Ovary (tissue), 9 donors: ENCODE data around the gene ZNF598. TPM values are rescaled to one million over a fixed set of nuclear protein-coding genes. Genes with fewer than 3 reads are reported as not detected.

Experiments
- DNase-seq, 5 donors: peaks; one replicate each; pipeline ENCODE4 v3.0.0-alpha.2; 2019 to 2020
- H3K27ac ChIP-seq, 2 donors: fragments of 200-600 bp; one replicate each; pipeline versions ENCODE4 v1.5.1 to v1.8.0; 2019 to 2022
- H3K27me3 ChIP-seq: fragments of 200-600 bp; one replicate; pipeline ENCODE4 v1.8.0; 2022
- H3K36me3 ChIP-seq: fragments of 200-600 bp; sonication (generic); one replicate; pipeline ENCODE4 v1.5.1; 2019
- H3K4me1 ChIP-seq: one replicate; pipeline ENCODE4 v1.8.1; 2013; ENCODE audit warnings: mild to moderate bottlenecking, moderate library complexity; ENCODE audit not compliant: insufficient read depth
- H3K4me3 ChIP-seq: fragments of 200-600 bp; sonication (generic); one replicate; pipeline ENCODE4 v1.5.1; 2017
- H3K9me3 ChIP-seq, 2 donors: fragments of 200-600 bp in 1 of 2; sonication (generic) in 1 of 2; one replicate each; pipeline versions ENCODE4 v1.5.1 to v1.8.1; 2013 to 2019; ENCODE audit warnings: mild to moderate bottlenecking in 1 of 2, moderate library complexity in 1 of 2
- EP300 ChIP-seq: sonication (generic); formaldehyde crosslinking; IDR thresholded peaks from one replicate; pipeline ENCODE4 v1.6.1; 2017; ENCODE audit warnings: antibody characterized with exemption
- POLR2A ChIP-seq: fragments of 450-650 bp; IDR thresholded peaks from one replicate; pipeline ENCODE4 v1.6.1; 2017; ENCODE audit warnings: antibody characterized with exemption, mild to moderate bottlenecking, moderate library complexity
- WGBS, 3 donors: extraction: QIAGEN DNeasy Blood & Tissue Kit in 1 of 3; methylation state at CpG; one replicate each; pipeline versions ENCODE4 v1.1.5 to v1.1.7; 2013 to 2017; 5-methylcytosine and 5-hydroxymethylcytosine counted together
- intact Hi-C, 4 donors: fragments of 100-400 bp; cut with DNase I; formaldehyde crosslinking; loops; one replicate each; pipeline versions ENCODE4 v1.11.0 to v1.15.1; 2022 to 2023
- polyA plus RNA-seq, 2 donors: library from polyadenylated mRNA; stranded (reverse); fragments of 200-250 nt in 1 of 2; fragments of 350-450 nt in 1 of 2; fragmentation: Illumina TruSeq in 1 of 2; extraction: RNeasy Lipid Tissue Mini Kit (QIAGEN cat#74804) in 1 of 2; gene quantifications; one replicate each; pipeline ENCODE4 v1.2.3, GENCODE V29; 2013 to 2014
- total RNA-seq, 7 donors: library from RNA; depleted of rRNA in 2 of 7; stranded (reverse); fragments of >200 nt in 2 of 7; fragmentation: NEBNext Ultra II Directional in 3 of 7; extraction: Animal tissue kit (Norgen Biotek cat#: 25700) in 3 of 7; gene quantifications; one replicate each; pipeline versions ENCODE4 v1.1.0 to v1.2.4, GENCODE V29; 2016 to 2023
- TF ChIP-seq, protein P1 (sequence below), 3 donors: fragments of 450-650 bp in 2 of 3; fragments of 200-600 bp in 1 of 3; IDR thresholded peaks; one replicate each; pipeline versions ENCODE4 v1.5.1 to v1.8.0; 2016 to 2022; ENCODE audit warnings: antibody characterized with exemption in 3 of 3, mild to moderate bottlenecking in 1 of 3
- donor health status: DM: no; HTN: no; CAD: no; lungs with moderate emphysema.
- donor health status: DM: no; HTN: no; CAD: no.
- donor health status: Bipolar disorder and iron deficiency.
- donor health status: DM: yes; HTN: yes; CAD: no.
- donor health status: DM: no; HTN: no; CAD: no.
- donor health status: DM: yes; HTN: yes; CAD: no.

ZNF598 gene
- total and polyA plus RNA-seq, 9 donors, result 0.95 to 44.5 (median 30.3) TPM

DNA sequence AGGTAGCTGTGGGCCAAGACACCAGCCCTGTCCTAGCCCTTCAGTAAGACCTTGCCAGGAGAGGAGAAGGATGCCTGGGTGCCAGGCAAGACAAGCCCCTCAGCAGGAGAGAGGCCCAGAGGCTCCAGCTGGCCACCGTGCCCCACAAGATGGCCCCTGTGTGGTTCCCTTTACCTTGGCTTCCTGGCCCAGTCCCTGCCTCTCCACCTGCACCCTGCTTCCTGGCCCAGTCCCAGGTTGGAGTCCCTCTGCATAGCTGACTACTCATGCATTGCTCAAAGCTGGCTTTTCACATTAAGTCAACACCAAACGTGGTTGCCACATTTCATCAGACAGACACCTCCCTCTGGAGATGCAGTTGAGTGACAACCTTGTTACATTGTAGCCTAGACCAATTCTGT lies 15.9 kb downstream of the ZNF598 start:
- Histone ChIP-seq H3K27me3 (no peaks in the 10 kb centered on the region), H3K4me1 (peaks cover 12% of the 10 kb centered on the region), H3K27ac (no peak overlapping the region), H3K36me3 (no peaks in the 10 kb centered on the region), H3K4me3 (no peak overlapping the region), H3K9me3 (no peaks in the 10 kb centered on the region)
- DNase-seq, result peak in 1 of 5 donors; percentile 35
- 76 to 82% (median 78%) methylated on average over 2 of the region's 2 CpGs for WGBS, 3 donors
- intact Hi-C loops, result no loop called here
- no peak for TF ChIP-seq POLR2A
- TF ChIP-seq EP300, result no peak
- TF ChIP-seq, protein P1, sequence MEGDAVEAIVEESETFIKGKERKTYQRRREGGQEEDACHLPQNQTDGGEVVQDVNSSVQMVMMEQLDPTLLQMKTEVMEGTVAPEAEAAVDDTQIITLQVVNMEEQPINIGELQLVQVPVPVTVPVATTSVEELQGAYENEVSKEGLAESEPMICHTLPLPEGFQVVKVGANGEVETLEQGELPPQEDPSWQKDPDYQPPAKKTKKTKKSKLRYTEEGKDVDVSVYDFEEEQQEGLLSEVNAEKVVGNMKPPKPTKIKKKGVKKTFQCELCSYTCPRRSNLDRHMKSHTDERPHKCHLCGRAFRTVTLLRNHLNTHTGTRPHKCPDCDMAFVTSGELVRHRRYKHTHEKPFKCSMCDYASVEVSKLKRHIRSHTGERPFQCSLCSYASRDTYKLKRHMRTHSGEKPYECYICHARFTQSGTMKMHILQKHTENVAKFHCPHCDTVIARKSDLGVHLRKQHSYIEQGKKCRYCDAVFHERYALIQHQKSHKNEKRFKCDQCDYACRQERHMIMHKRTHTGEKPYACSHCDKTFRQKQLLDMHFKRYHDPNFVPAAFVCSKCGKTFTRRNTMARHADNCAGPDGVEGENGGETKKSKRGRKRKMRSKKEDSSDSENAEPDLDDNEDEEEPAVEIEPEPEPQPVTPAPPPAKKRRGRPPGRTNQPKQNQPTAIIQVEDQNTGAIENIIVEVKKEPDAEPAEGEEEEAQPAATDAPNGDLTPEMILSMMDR (IDR thresholded peaks at IDR 0.05), result no peak

DNA sequence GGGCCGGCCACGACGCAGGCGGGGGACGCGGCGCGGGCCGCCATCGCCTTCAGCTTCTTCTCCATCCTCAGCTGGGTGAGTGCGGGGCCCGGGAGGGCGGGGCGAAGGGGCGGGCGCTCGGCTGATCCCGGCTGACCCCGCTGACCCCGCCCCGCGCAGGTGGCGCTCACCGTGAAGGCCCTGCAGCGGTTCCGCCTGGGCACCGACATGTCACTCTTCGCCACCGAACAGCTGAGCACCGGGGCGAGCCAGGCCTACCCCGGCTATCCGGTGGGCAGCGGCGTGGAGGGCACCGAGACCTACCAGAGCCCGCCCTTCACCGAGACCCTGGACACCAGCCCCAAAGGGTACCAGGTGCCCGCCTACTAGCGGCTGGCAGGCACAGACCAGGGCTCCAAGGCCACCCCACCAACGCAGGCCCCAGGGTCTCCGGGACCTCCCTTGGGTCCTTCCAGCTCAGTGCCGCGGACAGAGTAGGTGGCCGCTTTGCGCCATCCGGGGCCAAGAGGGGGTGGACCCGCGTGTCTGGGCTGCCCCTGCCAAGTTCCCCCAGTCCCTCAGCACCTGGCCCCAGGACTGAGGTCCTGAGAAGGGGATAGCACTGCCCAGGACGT lies 16.8 kb downstream of the ZNF598 start:
- no peaks in the 10 kb centered on the region for H3K36me3 ChIP-seq
- H3K9me3 ChIP-seq, result no peaks in the 10 kb centered on the region
- intact Hi-C loops, result no loop called here
- no peak overlapping the region for H3K4me3 ChIP-seq
- H3K27me3 ChIP-seq, result no peaks in the 10 kb centered on the region
- peaks cover 8% of the 10 kb centered on the region for H3K4me1 ChIP-seq
- TF ChIP-seq, protein P1 (IDR thresholded peaks at IDR 0.05), result no peak
- TF ChIP-seq POLR2A, result no peak
- TF ChIP-seq EP300, result no peak
- peak in 2 of 5 donors; percentile 62 to 69 for DNase-seq
- 44 to 48% (median 44%) methylated on average over 48 to 50 of the region's 50 CpGs for WGBS, 3 donors
- H3K27ac ChIP-seq, result no peak overlapping the region

DNA sequence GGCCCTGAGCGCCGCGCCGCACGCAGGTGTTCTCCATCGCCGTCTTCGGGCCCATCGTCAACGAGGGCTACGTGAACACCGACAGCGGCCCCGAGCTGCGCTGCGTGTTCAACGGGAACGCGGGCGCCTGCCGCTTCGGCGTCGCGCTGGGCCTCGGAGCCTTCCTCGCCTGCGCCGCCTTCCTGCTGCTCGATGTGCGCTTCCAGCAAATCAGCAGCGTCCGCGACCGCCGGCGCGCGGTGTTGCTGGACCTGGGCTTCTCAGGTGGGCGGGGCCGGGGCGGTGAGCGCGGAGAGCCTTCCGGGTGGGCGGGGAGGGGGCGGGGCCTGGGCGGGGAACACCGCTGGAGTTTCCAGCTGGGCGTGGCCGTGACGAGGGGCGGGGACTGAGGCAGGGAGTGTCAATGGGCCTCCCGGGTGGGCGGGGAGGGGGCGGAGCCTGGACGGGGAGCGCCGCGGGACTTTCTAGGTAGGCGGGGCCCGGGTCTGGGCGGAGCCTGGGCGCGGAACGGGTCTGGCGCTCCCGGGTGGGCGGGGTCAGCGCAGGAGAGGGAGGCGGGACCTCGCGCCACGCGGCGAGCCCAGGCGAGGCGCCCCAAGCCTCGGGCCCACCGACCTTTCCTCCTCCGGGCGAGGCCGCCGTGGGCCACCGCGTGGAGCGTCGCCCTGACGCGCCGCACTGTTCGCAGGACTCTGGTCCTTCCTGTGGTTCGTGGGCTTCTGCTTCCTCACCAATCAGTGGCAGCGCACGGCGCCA lies 17.5 kb downstream of the ZNF598 start:
- peak; percentile 93 to 96 (median 94) for DNase-seq
- TF ChIP-seq POLR2A (no peak), EP300 (no peak)
- TF ChIP-seq, protein P1 (IDR thresholded peaks at IDR 0.05), result no peak
- Histone ChIP-seq H3K27me3 (no peaks in the 10 kb centered on the region), H3K4me1 (peaks cover 7% of the 10 kb centered on the region), H3K27ac (no peak overlapping the region), H3K4me3 (peak overlapping the region; percentile 27), H3K9me3 (no peaks in the 10 kb centered on the region), H3K36me3 (no peaks in the 10 kb centered on the region)
- intact Hi-C loops, result no loop called here
- 2 to 3% (median 3%) methylated on average over 55 to 96 of the region's 96 CpGs for WGBS, 3 donors

DNA sequence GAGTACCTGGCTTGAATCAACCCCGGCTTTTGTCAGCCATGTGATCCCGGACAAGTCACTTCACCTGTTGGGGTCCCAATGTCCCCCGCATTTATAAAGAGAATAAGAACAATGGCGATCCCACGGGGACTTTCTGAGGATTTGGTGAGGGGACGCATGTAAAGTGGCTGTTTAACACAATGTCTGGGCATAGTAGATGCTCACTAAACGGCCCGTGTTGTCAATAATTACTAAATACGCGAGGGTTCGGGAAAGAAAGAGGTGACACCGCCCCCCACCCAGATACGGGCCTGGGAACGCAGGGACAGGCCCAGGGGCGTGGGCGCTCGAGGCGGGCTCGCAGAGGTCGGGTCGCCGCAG lies 18.1 kb downstream of the ZNF598 start:
- TF ChIP-seq, protein P1 (IDR thresholded peaks at IDR 0.05), result no peak
- TF ChIP-seq EP300, result no peak
- TF ChIP-seq POLR2A, result no peak
- H3K27ac ChIP-seq, result no peak overlapping the region
- intact Hi-C loops, result no loop called here
- 8 to 12% (median 9%) methylated on average over 22 of the region's 22 CpGs for WGBS, 3 donors
- no peaks in the 10 kb centered on the region for H3K36me3 ChIP-seq
- no peaks in the 10 kb centered on the region for H3K27me3 ChIP-seq
- H3K9me3 ChIP-seq, result no peaks in the 10 kb centered on the region
- H3K4me1 ChIP-seq, result peaks cover 7% of the 10 kb centered on the region
- peak overlapping the region; percentile 27 for H3K4me3 ChIP-seq
- no peak for DNase-seq
